Astrocyte of the cerebellum (primary cell): ENCODE measurements around the gene ZCCHC10.
"Not testable (repeated sequence)": the region's sequence is repeated elsewhere in the genome, so short reads cannot be mapped to it uniquely, and the experiment has no call there.

ENCODE experiments used
- DNase-seq: peaks from one replicate; pipeline ENCODE4 v3.0.0-alpha.2; 2011; ENCODE audit warnings: low read depth
- H3K4me3 ChIP-seq: 2 replicates; pipeline ENCODE4 v1.5.1; 2011; ENCODE audit warnings: mild to moderate bottlenecking, low read depth, low read length, moderate library complexity
- CTCF ChIP-seq: IDR thresholded peaks from 2 replicates; pipeline ENCODE4 v1.5.1; 2012; ENCODE audit warnings: low read length, low read depth, moderate library complexity, mild to moderate bottlenecking; ENCODE audit errors: missing control alignments
- in situ Hi-C: cut with HindIII; loops from 2 replicates; pipeline ENCODE4 v1.10.0; 2017; ENCODE audit warnings: low sequenced_read_pairs

ZCCHC10 gene

GRCh38 chr5:133047404-133047803, 21.1 kb upstream of the ZCCHC10 start:
- no peak for TF ChIP-seq CTCF
- in situ Hi-C loops = no loop called here
- no peak overlapping the region for H3K4me3 ChIP-seq
- no peak for DNase-seq

- H3K4me3 ChIP-seq, in situ Hi-C loops, DNase-seq: not testable (repeated sequence)
Measured at GRCh38 chr5:133046560-133046959, 20.2 kb upstream of the ZCCHC10 start.

GRCh38 chr5:133041910-133042309, 15.6 kb upstream of the ZCCHC10 start:
- no peak for DNase-seq
- TF ChIP-seq CTCF = no peak
- in situ Hi-C loops = no loop called here
- no peak overlapping the region for H3K4me3 ChIP-seq

GRCh38 chr5:133041157-133041784, 14.9 kb upstream of the ZCCHC10 start:
- no peak for TF ChIP-seq CTCF
- no peak for DNase-seq
- no peak overlapping the region for H3K4me3 ChIP-seq
- in situ Hi-C loops = no loop called here

GRCh38 chr5:133036677-133037076, 10.3 kb upstream of the ZCCHC10 start:
- DNase-seq, H3K4me3 ChIP-seq, in situ Hi-C loops: not testable (repeated sequence)

GRCh38 chr5:133035224-133035623, 8.9 kb upstream of the ZCCHC10 start:
- no peak for DNase-seq
- no peak overlapping the region for H3K4me3 ChIP-seq
- no peak for TF ChIP-seq CTCF
- in situ Hi-C loops = no loop called here

GRCh38 chr5:133034064-133034463, 7.7 kb upstream of the ZCCHC10 start:
- no peak for TF ChIP-seq CTCF
- in situ Hi-C loops = no loop called here
- no peak overlapping the region for H3K4me3 ChIP-seq
- DNase-seq = no peak
